ENCODE results near the gene PDE7B.

DNA sequence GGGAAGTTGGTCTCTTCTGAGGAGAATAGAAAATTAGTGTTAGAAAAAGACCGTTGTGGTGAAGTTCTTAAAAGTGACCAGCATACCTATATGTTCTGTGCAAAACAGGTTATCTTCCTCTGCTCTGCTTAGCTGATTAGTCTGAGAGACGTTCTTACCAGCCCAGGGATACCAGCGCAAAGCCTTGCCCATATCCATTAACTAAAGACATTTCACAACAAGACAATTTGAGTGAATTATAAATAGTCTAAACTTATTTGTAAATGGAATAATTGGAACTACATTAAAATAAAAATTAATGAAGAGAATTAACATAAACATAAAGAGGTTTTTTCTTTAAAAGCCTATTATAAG, 144.0 kb downstream of the PDE7B start:
- TF ChIP-seq POLR2A (IDR thresholded peaks at IDR 0.05) (no peak), CTCF (IDR thresholded peaks at IDR 0.05) (no peak)

Measured in tibial nerve (tissue), 3 donors.